Right lobe of liver (tissue), 6 donors: Measurements from ENCODE around the gene SEMA4D. TPM values are rescaled to one million over a fixed set of nuclear protein-coding genes. Genes with fewer than 3 reads are reported as not detected.
"Not testable (repeated sequence)": the region's sequence is repeated elsewhere in the genome, so short reads cannot be mapped to it uniquely, and the experiment has no call there.

ENCODE experiments used
- ATAC-seq, 4 donors: fragments of 200-7000 bp; cut with Tn5 transposase; one replicate each; pipeline ENCODE4 v1.9.1; 2020; ENCODE audit warnings: mild to moderate bottlenecking in 4 of 4, moderate library complexity in 4 of 4
- DNase-seq, 3 donors: peaks; one replicate each; pipeline ENCODE4 v3.0.0-alpha.2; 2020
- H3K27ac ChIP-seq, 3 donors: fragments of 200-600 bp; one replicate each; pipeline ENCODE4 v1.8.0; 2022
- H3K27me3 ChIP-seq, 2 donors: fragments of 200-600 bp; one replicate each; pipeline ENCODE4 v1.8.0; 2022
- H3K36me3 ChIP-seq, 4 donors: fragments of 200-600 bp; sonication (generic) in 1 of 4; one replicate each; pipeline versions ENCODE4 v1.5.1 to v1.8.0; 2017 to 2022; ENCODE audit warnings: control low read depth in 1 of 4
- H3K4me1 ChIP-seq, 4 donors: fragments of 200-600 bp; sonication (generic) in 1 of 4; one replicate each; pipeline versions ENCODE4 v1.5.1 to v1.8.0; 2017 to 2022; ENCODE audit warnings: control low read depth in 1 of 4
- H3K4me3 ChIP-seq, 3 donors: fragments of 200-600 bp; one replicate each; pipeline ENCODE4 v1.8.0; 2022
- H3K9me3 ChIP-seq, 4 donors: fragments of 200-600 bp; sonication (generic) in 1 of 4; one replicate each; pipeline versions ENCODE4 v1.5.1 to v1.8.0; 2017 to 2022; ENCODE audit warnings: control low read depth in 1 of 4
- CTCF ChIP-seq, 4 donors: fragments of 200-600 bp in 3 of 4; fragments of 450-650 bp in 1 of 4; IDR thresholded peaks; one replicate each; pipeline versions ENCODE4 v1.5.1 to v1.8.0; 2016 to 2022; ENCODE audit warnings: antibody characterized with exemption in 4 of 4, mild to moderate bottlenecking in 2 of 4
- POLR2A ChIP-seq: fragments of 450-650 bp; IDR thresholded peaks from one replicate; pipeline ENCODE4 v1.6.1; 2017; ENCODE audit warnings: antibody characterized with exemption, mild to moderate bottlenecking
- WGBS: methylation state at CpG from one replicate; pipeline ENCODE4 v1.1.6; 2018; ENCODE audit warnings: low coverage, low lambda C conversion rate; ENCODE audit not compliant: insufficient coverage; ENCODE audit errors: missing lambda C conversion rate; 5-methylcytosine and 5-hydroxymethylcytosine counted together
- intact Hi-C, 2 donors: fragments of 100-400 bp; cut with DNase I; formaldehyde crosslinking; loops; one replicate each; pipeline versions ENCODE4 v1.11.2 to v1.14.1; 2022
- total RNA-seq, 6 experiments: library from RNA; depleted of rRNA in 2 of 6; stranded (reverse); fragments of >200 nt in 2 of 6; fragmentation: NEBNext Ultra II Directional in 3 of 6; extraction: Animal tissue kit (Norgen Biotek cat#: 25700) in 3 of 6; gene quantifications; one replicate each; pipeline versions ENCODE4 v1.1.0 to v1.2.4, GENCODE V29; 2016 to 2023
- donor health status: DM: no; HTN: yes; CAD: no.
- donor health status: DM: no; HTN: no; CAD: no.
- donor health status: DM: no; HTN: no; CAD: no.
- donor health status: DM: no; HTN: yes; CAD: no.
- donor health status: DM: no; HTN: yes; CAD: no.

Gene SEMA4D
- total RNA-seq, 6 experiments from 2014 or later = 2.0 to 7.5 (median 3.5) TPM

- H3K27me3 ChIP-seq = no peaks in the 10 kb centered on the region
- TF ChIP-seq CTCF (IDR thresholded peaks at IDR 0.05) = no peak
- TF ChIP-seq POLR2A = no peak
- peaks cover 0 to 5% (median 2%) of the 10 kb centered on the region in 4 donors for H3K4me1 ChIP-seq
- intact Hi-C loops = no loop called here
- no peak overlapping the region for H3K27ac ChIP-seq
- H3K4me3 ChIP-seq = no peak overlapping the region
- DNase-seq (no peak), ATAC-seq (no peak)
- peaks cover 7 to 74% (median 32%) of the 10 kb centered on the region in 4 donors for H3K36me3 ChIP-seq
- 90% methylated on average over 3 of the region's 5 CpGs for whole genome bisulfite sequencing
- no peaks in the 10 kb centered on the region for H3K9me3 ChIP-seq
These were observed 152.4 kb downstream of the SEMA4D start for GRCh38 chr9:89345476-89345875.

- DNase-seq, H3K4me1 ChIP-seq, intact Hi-C loops, H3K4me3 ChIP-seq, H3K9me3 ChIP-seq, H3K27me3 ChIP-seq, ATAC-seq, H3K27ac ChIP-seq: not testable (repeated sequence)
- H3K36me3 ChIP-seq = peaks cover 0 to 77% (median 27%) of the 10 kb centered on the region in 4 donors
- 94% methylated on average over 7 of the region's 7 CpGs for WGBS
These were observed 154.1 kb downstream of the SEMA4D start for GRCh38 chr9:89343812-89344211.

GRCh38 chr9:89342948-89343347, 155.0 kb downstream of the SEMA4D start:
- intact Hi-C loops = no loop called here
- no peaks in the 10 kb centered on the region for H3K4me1 ChIP-seq
- no peaks in the 10 kb centered on the region for H3K27me3 ChIP-seq
- peaks cover 0 to 77% (median 23%) of the 10 kb centered on the region in 4 donors for H3K36me3 ChIP-seq
- H3K4me3 ChIP-seq = no peak overlapping the region
- no peak for ATAC-seq
- H3K9me3 ChIP-seq = no peaks in the 10 kb centered on the region
- DNase-seq = no peak
- TF ChIP-seq POLR2A = no peak
- no peak for TF ChIP-seq CTCF (IDR thresholded peaks at IDR 0.05)
- no peak overlapping the region for H3K27ac ChIP-seq
- WGBS = 80% methylated on average over 1 of the region's 1 CpG

GRCh38 chr9:89342213-89342612, 155.7 kb downstream of the SEMA4D start:
- Histone ChIP-seq H3K4me3 (no peak overlapping the region), H3K9me3 (no peaks in the 10 kb centered on the region), H3K27ac (no peak overlapping the region), H3K27me3 (no peaks in the 10 kb centered on the region), H3K36me3 (peaks cover 0 to 77% (median 17%) of the 10 kb centered on the region in 4 donors), H3K4me1 (no peaks in the 10 kb centered on the region)
- 93% methylated on average over 6 of the region's 6 CpGs for WGBS
- no peak for DNase-seq
- no peak for ATAC-seq
- TF ChIP-seq POLR2A = no peak
- no peak for TF ChIP-seq CTCF (IDR thresholded peaks at IDR 0.05)
- intact Hi-C loops = no loop called here

GRCh38 chr9:89340332-89340731, 157.6 kb downstream of the SEMA4D start:
- H3K36me3 ChIP-seq = peaks cover 0 to 70% (median 18%) of the 10 kb centered on the region in 4 donors
- ATAC-seq = no peak
- intact Hi-C loops = no loop called here
- no peak for DNase-seq
- H3K9me3 ChIP-seq = no peaks in the 10 kb centered on the region
- H3K4me1 ChIP-seq = no peaks in the 10 kb centered on the region
- 73% methylated on average over 3 of the region's 3 CpGs for WGBS
- no peak overlapping the region for H3K4me3 ChIP-seq
- no peak overlapping the region for H3K27ac ChIP-seq
- TF ChIP-seq POLR2A = no peak
- no peak for TF ChIP-seq CTCF (IDR thresholded peaks at IDR 0.05)
- H3K27me3 ChIP-seq = no peaks in the 10 kb centered on the region
